ENCODE results near the gene NTSR1.

Gene NTSR1

DNA sequence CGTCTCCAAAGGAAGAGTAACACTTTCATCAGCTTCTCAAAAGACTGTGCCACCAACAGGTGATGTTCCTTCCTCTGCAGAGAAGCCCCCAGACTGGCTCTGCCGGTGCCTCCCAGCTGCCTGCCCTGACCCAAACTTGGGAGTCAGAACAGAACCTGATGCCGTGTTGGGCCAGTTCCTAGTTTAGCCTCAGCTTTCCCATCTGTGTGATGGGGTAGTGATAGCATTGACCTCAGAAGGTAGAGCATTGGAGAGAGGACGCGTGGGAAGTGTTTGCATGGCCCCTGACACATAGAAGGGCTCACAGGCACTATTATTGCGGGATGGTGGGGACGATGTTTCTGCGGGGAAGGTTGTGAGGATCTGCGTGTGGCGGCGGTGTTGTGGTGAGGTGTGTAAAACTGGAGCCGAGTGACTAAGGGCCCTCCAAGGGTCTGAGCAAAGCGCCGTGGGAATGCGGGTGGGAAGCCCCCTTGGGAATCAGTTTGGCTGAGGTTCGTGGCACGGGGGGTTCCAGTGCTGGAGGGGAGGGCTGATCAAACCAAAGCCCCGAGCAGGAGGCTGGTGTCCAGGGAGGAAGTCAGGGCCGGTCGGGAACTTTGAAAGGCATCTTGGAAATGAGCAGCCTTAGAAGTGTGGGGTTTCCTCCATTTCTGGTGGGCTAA, 1.7 kb downstream of the NTSR1 start:
- no peak for DNase-seq

GRCh38 chr20:62710886-62711702, 2.5 kb downstream of the NTSR1 start:
- DNase-seq, result no peak

DNA sequence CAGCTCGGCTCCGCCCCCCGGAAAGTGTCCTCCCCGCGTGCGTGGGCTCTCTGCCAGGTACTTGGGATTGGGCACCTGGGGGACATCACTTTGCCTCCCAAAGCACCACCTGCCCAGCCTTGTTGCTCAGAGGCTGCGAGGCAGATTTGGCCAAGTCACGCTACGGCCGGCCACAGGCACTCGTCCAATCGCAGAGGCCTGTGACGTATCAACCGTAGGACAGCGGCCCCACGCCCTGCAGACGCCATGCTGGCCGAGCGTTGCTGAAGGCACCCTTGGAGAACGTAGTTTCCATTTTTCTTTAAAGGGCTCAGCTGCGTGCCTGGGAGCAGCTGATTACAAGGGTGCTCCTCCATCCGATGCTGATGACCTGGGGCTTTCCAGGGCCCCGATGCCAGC, 3.1 kb downstream of the NTSR1 start:
- DNase-seq, result no peak

DNA sequence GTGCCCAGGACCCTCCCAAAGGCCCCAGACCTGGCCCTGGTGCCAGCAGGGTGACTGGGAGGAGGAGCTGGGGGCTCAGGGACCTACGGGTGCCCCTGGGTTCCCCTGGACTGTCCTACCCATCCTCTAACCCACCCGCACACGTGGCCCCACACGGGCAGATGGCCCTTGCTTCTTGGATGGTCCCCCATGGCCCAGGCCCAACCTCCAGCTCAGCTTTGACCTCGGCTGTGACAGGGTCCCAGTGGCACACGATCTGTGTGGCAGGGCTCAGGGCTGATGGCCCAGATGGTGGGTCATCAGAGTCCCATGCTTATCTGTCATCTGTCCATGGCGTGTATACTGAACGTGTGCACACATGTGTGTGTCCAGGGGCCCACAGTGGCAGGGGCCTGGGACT, 4.0 kb downstream of the NTSR1 start:
- DNase-seq, result no peak

DNA sequence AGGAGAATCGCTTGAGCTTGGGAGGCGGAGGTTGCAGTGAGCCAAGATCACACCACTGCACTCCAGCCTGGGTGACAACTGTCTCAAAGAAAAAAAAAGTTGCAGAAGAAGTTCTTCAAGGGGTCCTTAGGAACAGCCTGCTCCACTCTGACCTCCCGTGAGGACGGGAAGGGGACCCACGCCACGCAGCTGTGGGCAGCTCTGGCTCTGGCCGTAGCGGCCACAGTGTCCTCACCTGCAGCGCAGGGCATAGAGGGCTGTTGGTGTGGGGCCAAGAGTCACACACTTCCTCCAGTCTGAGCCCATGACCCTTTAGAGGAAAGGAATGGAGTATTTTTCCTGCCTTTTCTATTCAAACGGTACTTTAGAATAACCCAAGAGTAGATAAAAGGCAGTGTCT, 5.4 kb downstream of the NTSR1 start:
- DNase-seq, result no peak

GRCh38 chr20:62714799-62715198, 6.2 kb downstream of the NTSR1 start:
- no peak for DNase-seq

DNA sequence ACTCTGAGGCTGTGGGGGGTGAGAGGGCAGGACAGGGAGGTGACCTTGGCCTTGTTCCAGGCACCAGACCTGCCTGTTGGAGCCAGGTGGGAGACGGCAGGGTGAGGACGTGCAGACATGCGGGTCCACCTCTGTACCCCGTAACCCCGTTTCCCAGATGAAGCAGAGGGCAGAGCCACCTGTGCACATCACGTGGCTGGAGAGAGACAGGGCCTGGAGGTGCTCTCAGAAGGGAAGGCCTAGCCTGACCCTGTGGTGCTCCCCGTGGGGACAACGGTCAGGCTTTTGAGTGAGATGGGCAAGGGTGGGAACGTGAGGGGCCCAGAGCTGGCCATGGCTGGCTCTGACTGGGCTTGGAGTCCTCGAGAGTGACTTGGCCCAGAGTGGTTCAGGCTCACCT, 6.6 kb downstream of the NTSR1 start:
- DNase-seq, result no peak

- DNase-seq, result no peak
Observed at GRCh38 chr20:62716198-62716940, 7.7 kb downstream of the NTSR1 start.

GRCh38 chr20:62716941-62717310, 8.3 kb downstream of the NTSR1 start:
- no peak for DNase-seq

DNA sequence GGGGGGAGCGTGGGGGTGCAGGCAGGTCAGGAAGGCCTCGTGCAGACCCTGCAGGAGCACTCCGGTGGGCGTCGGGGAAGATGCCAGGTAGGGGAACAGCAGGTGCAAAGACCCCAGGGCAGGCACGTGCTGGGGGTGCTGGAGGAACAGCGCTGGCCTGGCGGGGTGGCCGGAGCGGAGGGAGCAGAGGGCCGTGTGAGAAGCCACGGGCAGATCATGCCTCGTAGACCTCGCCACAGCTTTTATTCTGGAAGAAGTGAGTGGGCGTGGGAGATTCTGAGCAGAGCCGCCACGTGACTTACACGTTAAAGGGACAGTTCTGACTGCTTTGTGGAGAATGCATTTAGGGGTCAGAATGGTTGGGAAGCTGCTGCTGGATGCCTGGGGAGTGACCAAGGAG, 9.3 kb downstream of the NTSR1 start:
- no peak for DNase-seq

- DNase-seq, result no peak
Observed at GRCh38 chr20:62718546-62718945, 9.9 kb downstream of the NTSR1 start.

DNA sequence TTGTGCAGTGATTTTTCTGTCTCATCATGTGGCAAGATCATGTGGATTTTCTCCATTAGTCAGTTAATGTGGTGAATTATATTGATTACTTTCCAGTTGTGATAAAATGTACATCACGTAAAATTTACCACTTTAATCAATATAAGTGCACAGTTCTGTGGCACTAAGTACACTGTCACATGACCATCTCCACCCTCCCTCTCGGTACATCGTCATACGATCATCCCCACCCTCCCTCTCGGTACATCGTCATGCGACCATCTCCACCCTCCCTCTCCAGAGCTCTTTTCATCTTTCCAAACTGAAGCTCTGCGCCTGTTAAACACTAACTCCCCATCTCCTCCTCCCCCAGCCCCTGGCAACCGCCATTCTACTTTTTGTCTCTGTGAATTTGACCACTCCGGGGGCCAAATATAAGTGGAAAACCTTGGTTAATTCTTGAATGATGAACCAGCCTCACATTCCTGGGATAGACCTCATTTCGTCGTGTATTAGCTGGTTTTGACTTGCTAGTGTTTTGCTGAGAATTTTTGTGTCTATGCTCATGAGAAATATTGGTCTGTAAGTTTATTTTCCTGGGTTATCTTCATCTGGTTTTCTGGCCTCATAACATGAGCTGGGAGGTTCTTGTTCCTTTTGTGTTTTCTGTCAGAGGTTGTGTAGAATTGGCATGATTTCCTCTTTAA, 10.8 kb downstream of the NTSR1 start:
- no peak for DNase-seq

DNA sequence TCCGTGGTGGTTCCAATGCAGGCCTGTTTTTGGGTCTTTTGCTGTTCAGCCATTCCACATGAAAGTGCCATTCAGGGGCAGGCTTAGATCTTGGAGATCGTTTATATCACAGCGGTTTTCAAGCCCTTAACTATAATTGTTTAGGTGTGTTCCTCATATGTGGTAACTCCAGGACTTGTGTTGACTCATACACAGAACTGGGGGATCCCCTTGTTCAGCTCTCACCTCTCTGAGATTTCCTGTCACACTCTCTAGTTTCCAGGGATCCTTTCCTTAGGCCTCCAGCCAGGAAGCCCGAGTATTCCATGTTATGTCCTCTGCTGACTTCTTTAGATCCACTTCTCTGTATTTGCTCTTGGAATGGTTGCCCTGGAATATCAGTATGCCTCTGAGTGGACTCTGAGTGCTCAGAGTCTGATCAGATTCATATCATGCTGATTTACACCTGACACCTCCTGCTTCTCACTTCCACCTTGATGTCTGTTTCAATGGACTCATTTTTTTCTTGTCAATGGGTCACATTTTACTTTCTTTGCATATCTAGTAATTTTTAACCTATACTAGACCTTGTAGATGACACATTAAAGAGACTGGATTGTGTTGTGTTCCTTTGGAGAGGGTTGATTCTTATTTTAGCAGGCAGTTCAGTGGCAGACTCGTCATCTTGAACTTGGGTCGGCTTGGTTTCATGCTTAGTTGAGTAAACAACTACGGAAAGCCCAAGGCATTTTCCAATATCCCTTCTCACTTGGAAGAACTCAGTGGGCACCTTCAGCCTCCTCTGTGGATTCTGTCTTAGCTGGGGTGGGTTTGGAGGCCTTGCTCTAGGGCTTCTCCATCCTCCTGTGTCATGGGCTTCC, 13.1 kb downstream of the NTSR1 start:
- no peak for DNase-seq

- DNase-seq, result no peak
Observed at GRCh38 chr20:62722627-62723026, 14.0 kb downstream of the NTSR1 start.

DNA sequence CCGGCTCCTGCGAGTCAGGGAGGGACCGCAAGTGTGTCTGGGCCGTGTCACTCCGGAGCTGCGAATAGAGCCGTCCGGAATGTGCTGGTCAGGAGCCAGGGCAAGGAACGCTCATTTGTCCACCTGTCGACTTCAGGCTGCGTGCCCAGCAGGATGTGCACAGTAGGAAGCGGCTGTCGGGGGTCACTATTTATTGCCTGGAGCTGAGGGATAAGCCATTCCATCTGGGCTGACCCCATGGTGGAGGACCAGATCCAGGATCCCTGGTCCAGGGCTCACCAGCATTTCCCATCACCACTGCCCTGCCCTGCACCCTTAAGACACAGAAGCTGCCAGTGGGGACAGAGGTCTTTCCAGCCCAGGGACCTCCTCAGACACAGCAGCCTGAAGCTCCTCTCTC, 14.7 kb downstream of the NTSR1 start:
- peak; percentile 55 for DNase-seq

GRCh38 chr20:62723768-62724450, 15.3 kb downstream of the NTSR1 start:
- peak; percentile 68 for DNase-seq

GRCh38 chr20:62724692-62725595, 16.3 kb downstream of the NTSR1 start:
- no peak for DNase-seq

- DNase-seq, result no peak
Observed at GRCh38 chr20:62725596-62726268, 17.1 kb downstream of the NTSR1 start.

- DNase-seq, result no peak
Observed at GRCh38 chr20:62726276-62726675, 17.6 kb downstream of the NTSR1 start.
